H1 (cell line): ENCODE results near the gene TGM5.

Experiments
- YY1 ChIP-seq: IDR thresholded peaks from 2 replicates; pipeline ENCODE4 v1.6.1; 2011; ENCODE audit warnings: low read depth, mild to moderate bottlenecking, low read length
- TF ChIP-seq, protein P1 (sequence below): IDR thresholded peaks from 2 replicates; pipeline ENCODE4 v1.6.1; 2012; ENCODE audit warnings: inconsistent platforms

GRCh38 chr15:43239732-43240491 is 26.8 kb downstream of the TGM5 start:
- TF ChIP-seq, protein P1, sequence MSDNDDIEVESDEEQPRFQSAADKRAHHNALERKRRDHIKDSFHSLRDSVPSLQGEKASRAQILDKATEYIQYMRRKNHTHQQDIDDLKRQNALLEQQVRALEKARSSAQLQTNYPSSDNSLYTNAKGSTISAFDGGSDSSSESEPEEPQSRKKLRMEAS = no peak
- TF ChIP-seq YY1 = no peak
